T-helper 2 cell (primary cell): Measurements from ENCODE around the gene BBOX1.
"Not testable (repeated sequence)": the region's sequence is repeated elsewhere in the genome, so short reads cannot be mapped to it uniquely, and the experiment has no call there.

Source experiments
- DNase-seq, 5 experiments: peaks; one replicate each; pipeline versions ENCODE4 v3.0.0 to v3.0.0-alpha.2; 2012 to 2022

Gene BBOX1

DNA sequence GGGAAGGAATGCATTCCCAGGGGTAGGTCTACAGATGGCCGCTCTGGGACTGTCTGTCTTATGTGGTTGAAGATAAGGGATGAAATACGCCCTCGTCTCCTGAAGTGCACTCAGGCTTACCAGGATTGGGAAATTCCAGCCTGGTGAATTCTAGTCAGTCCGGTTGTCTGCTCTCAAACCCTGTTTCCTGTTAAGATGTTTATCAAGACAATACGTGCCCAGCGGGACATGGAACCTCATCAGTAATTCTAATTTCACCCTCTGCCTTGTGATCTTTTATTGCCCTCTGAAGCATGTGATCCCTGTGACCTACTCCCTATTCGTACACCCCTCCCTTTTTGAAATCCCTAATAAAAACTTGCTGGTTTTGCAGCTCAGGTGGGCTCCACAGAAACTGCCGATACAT is 95.3 kb downstream of the BBOX1 start:
- not testable (repeated sequence) for DNase-seq

DNA sequence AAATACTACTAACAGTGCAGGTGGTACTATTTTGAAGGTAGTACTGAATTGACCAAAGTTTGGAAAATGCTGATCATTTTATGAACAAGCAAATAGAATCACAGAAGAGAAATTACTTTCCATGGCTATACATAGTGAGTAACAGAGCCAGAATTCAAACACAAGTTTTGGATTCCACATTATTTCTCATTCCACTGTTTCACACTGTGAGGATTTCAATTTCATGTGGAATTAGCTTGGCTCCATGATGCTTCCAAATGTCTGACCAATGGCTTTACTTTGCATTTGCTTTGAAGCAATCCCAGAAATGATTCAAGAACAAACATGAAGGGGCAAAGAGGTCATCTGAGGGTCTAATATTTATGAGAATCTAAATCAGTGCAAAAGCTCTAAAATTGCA is 98.1 kb downstream of the BBOX1 start:
- no peak for DNase-seq

GRCh38 chr11:27139742-27140367 is 99.2 kb downstream of the BBOX1 start:
- DNase-seq = no peak

GRCh38 chr11:27141576-27141975 is 101.0 kb downstream of the BBOX1 start:
- DNase-seq = no peak

DNA sequence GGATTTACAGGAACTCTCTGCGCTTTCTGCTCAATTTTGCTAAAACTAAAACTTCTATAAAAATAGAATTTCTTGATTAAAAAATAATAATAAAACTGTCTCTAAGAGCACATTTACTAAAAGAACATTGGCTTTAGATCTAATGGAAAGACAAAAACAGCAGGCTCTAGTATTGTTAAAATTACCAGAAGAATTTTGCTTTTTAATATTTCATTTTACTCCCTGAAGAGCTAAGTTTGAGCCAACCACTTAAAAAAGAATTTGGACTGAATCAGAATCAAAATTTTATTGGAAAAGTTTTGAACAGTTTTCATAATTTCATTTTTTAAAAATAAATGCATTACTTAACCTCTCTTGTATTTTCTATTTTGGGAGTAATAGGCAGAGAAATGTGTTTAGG is 107.3 kb downstream of the BBOX1 start:
- no peak for DNase-seq

- no peak for DNase-seq
These were observed 107.9 kb downstream of the BBOX1 start for GRCh38 chr11:27148506-27148905.

GRCh38 chr11:27150098-27150497 is 109.5 kb downstream of the BBOX1 start:
- no peak for DNase-seq

DNA sequence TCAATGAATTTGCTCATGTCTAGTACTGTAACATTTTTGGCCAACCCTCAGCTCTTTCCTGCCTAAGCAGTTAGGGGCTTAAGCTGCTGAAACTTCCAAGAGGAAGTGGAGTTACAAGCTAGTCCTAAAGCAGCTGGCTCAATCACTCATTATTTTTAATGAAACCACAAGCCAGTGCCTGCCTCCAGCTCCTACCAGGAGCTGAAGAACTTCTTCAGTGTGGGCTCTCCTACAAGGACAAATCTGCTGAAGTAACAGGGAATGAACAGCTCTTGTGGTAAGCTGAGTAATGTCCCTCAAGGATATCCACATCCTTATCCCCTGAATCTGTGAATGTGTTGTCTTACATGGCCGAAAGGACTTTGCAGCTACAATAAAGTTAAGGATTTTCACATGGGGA is 112.5 kb downstream of the BBOX1 start:
- DNase-seq = no peak

- peak in 1 of 5 experiments; percentile 20 for DNase-seq
These were observed 118.1 kb downstream of the BBOX1 start for GRCh38 chr11:27158456-27159334.

DNA sequence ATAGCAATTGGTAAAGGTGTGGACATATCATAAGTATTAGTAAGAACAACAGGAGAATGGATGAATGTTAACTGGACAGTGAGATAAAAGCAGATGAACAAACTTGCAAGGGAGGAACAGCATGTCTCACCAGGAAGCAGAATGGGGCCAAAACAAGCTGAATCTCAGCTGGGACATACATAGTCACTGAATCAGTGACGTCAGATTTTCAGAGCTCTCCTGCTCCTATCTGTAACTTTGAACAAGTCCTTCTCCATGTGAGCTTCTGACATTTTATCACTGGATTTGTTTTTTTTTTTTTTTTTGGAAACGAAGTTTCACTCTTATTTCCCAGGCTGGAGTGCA is 118.7 kb downstream of the BBOX1 start:
- no peak for DNase-seq

GRCh38 chr11:27161071-27161470 is 120.5 kb downstream of the BBOX1 start:
- DNase-seq = no peak

DNA sequence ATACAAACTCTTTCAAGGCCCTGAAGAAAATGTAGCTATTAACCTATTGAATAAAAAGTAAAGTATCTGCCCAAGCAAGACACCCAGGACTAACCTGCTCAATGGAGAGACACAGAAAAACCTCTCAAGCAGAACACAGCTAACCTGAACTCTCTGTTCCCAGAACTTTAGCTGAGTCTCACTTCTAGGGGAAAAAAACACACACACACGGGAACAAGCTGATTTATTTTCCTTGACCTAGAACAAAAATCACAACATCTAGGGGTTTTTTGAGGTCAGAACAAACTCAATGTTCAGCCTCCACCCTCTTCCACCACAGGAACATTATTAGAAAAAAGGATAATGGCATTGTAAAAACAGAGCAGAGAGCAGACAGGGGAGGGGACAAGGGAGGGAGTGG is 121.6 kb downstream of the BBOX1 start:
- no peak for DNase-seq

GRCh38 chr11:27166130-27166529 is 125.5 kb downstream of the BBOX1 start:
- DNase-seq = no peak

GRCh38 chr11:27171376-27171958 is 130.9 kb downstream of the BBOX1 start:
- DNase-seq = no peak

GRCh38 chr11:27173545-27173944 is 132.9 kb downstream of the BBOX1 start:
- no peak for DNase-seq

DNA sequence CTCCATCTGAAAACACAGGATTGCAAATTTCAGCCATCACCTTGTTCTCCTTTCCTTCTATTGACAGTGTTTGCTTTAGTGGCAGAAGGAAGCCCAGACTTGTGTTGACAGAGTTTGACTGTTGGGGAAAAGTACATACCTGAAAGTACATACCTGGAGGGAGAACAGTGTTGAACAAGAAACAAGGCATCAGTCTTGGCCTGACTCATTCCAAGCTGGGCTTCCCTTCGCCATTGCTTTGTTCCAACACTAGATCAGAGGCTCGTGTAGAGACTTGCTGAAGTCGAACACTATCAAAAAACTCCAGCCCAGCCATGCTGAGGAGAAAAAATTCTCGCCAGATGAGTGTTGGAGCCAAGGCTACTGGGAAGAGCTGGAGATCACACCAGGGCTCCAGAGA is 133.4 kb downstream of the BBOX1 start:
- no peak for DNase-seq

DNA sequence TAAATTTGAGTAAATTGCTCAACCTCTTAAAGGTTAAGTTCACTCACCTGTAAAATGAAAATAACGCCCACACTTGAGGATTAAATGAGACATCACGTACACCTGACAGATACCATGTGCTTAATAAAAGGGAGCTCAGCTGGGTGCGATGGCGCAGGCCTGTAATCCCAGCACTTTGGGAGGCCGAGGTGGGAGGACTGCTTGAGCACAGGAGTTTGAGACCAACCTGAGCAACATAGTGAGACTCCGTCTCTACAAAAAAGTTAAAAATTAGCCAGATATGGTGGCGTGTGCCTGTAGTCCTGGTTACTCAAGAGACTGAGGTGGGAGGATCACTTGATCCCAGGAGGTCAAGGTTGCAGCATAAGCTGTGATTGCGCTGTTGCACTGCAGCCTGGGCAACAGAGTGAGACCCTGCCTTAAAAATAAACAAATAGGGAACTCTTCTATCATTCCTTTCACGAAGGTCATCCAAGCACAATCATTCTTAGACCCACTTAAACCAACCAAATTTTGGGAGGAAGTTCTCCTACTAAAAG is 134.1 kb downstream of the BBOX1 start:
- no peak for DNase-seq

- DNase-seq = not testable (repeated sequence)
These were observed 134.9 kb downstream of the BBOX1 start for GRCh38 chr11:27175562-27175961.
